SK-N-SH treated with all-trans-retinoic acid at 6 μM for 48 hours (cell line): ENCODE data around the gene PRDM15.

Source experiments
- ATAC-seq: fragments of 200-7000 bp; cut with Tn5 transposase; 3 replicates; pipeline ENCODE4 v1.9.1; 2020; ENCODE audit warnings: mild to moderate bottlenecking, moderate library complexity
- ARNTL ChIP-seq: fragments of 450-650 bp; formaldehyde crosslinking; IDR thresholded peaks from 2 replicates; pipeline ENCODE4 v1.5.0; 2020; ENCODE audit warnings: low read depth, mild to moderate bottlenecking, moderate library complexity, borderline replicate concordance
- BACH2 ChIP-seq: fragments of 250-450 bp; sonication (Bioruptor Pico); IDR thresholded peaks from 2 replicates; pipeline ENCODE4 v1.9.0; 2021; ENCODE audit warnings: mild to moderate bottlenecking, borderline replicate concordance
- CREB5 ChIP-seq: fragments of 250-450 bp; sonication (Bioruptor Pico); IDR thresholded peaks from 2 replicates; pipeline ENCODE4 v1.5.1; 2020; ENCODE audit warnings: low read depth, mild to moderate bottlenecking, moderate library complexity
- CSRNP3 ChIP-seq: fragments of 250-450 bp; sonication (Bioruptor Pico); IDR thresholded peaks from 2 replicates; pipeline ENCODE4 v1.5.1; 2021; ENCODE audit warnings: mild to moderate bottlenecking, moderate library complexity
- ESRRG ChIP-seq: fragments of 250-450 bp; sonication (Bioruptor Pico); IDR thresholded peaks from 2 replicates; pipeline ENCODE4 v1.6.1; 2021; ENCODE audit warnings: mild to moderate bottlenecking
- GLIS3 ChIP-seq: fragments of 250-450 bp; sonication (Bioruptor Pico); IDR thresholded peaks from 2 replicates; pipeline ENCODE4 v1.5.0; 2020; ENCODE audit warnings: mild to moderate bottlenecking, moderate library complexity
- ISL1 ChIP-seq: fragments of 250-450 bp; sonication (Bioruptor Pico); IDR thresholded peaks from 2 replicates; pipeline ENCODE4 v2.1.2; 2022; ENCODE audit warnings: mild to moderate bottlenecking, moderate library complexity
- OSR1 ChIP-seq: fragments of 250-450 bp; sonication (Bioruptor Pico); IDR thresholded peaks from 2 replicates; pipeline ENCODE4 v1.8.0; 2022; ENCODE audit warnings: moderate library complexity, mild to moderate bottlenecking, inconsistent platforms
- PATZ1 ChIP-seq: fragments of 250-450 bp; sonication (Bioruptor Pico); IDR thresholded peaks from 2 replicates; pipeline ENCODE4 v1.8.0; 2020; ENCODE audit warnings: mild to moderate bottlenecking, moderate library complexity, borderline replicate concordance
- POU6F1 ChIP-seq: fragments of 250-450 bp; sonication (Bioruptor Pico); IDR thresholded peaks from 2 replicates; pipeline ENCODE4 v1.8.0; 2021; ENCODE audit warnings: low read depth, mild to moderate bottlenecking, moderate library complexity, borderline replicate concordance
- PPARA ChIP-seq: fragments of 250-450 bp; sonication (Bioruptor Pico); IDR thresholded peaks from 2 replicates; pipeline ENCODE4 v1.5.0; 2020; ENCODE audit warnings: mild to moderate bottlenecking, borderline replicate concordance
- RARB ChIP-seq: fragments of 250-450 bp; sonication (Bioruptor Pico); IDR thresholded peaks from 2 replicates; pipeline ENCODE4 v1.8.0; 2021; ENCODE audit warnings: mild to moderate bottlenecking, moderate library complexity
- SNAI2 ChIP-seq: fragments of 250-450 bp; sonication (Bioruptor Pico); IDR thresholded peaks from 2 replicates; pipeline ENCODE4 v1.5.0; 2020; ENCODE audit warnings: mild to moderate bottlenecking, moderate library complexity
- TCF4 ChIP-seq: fragments of 250-450 bp; sonication (Bioruptor Pico); IDR thresholded peaks from 2 replicates; pipeline ENCODE4 v1.8.0; 2021; ENCODE audit warnings: mild to moderate bottlenecking, moderate library complexity, borderline replicate concordance
- TOX ChIP-seq: fragments of 250-450 bp; sonication (Bioruptor Pico); IDR thresholded peaks from 2 replicates; pipeline ENCODE4 v1.8.0; 2021; ENCODE audit warnings: mild to moderate bottlenecking, moderate library complexity, borderline replicate concordance
- ZC3H10 ChIP-seq: fragments of 250-450 bp; sonication (Bioruptor Pico); IDR thresholded peaks from 2 replicates; pipeline ENCODE4 v1.5.1; 2021; ENCODE audit warnings: mild to moderate bottlenecking, moderate library complexity
- ZFP3 ChIP-seq: fragments of 250-450 bp; sonication (Bioruptor Pico); IDR thresholded peaks from 2 replicates; pipeline ENCODE4 v1.5.0; 2020; ENCODE audit warnings: mild to moderate bottlenecking, moderate library complexity
- ZFP30 ChIP-seq: fragments of 450-650 bp; formaldehyde crosslinking; IDR thresholded peaks from 2 replicates; pipeline ENCODE4 v1.5.0; 2022; ENCODE audit warnings: mild to moderate bottlenecking, moderate library complexity
- ZNF565 ChIP-seq: fragments of 450-650 bp; formaldehyde crosslinking; conservative IDR thresholded peaks from 2 replicates; pipeline ENCODE4 v1.5.0; 2020; ENCODE audit warnings: low read depth, mild to moderate bottlenecking, moderate library complexity
- ZNF70 ChIP-seq: fragments of 450-650 bp; formaldehyde crosslinking; IDR thresholded peaks from 2 replicates; pipeline ENCODE4 v1.5.0; 2020; ENCODE audit warnings: mild to moderate bottlenecking, moderate library complexity
- ZNF8 ChIP-seq: fragments of 450-650 bp; formaldehyde crosslinking; IDR thresholded peaks from 2 replicates; pipeline ENCODE4 v1.5.0; 2020; ENCODE audit warnings: mild to moderate bottlenecking, moderate library complexity

PRDM15 gene

GRCh38 chr21:41881051-41881450 is 1.9 kb upstream of the PRDM15 start (continued):
- TF ChIP-seq ESRRG (CRISPR knock-in tag), result no peak
- TF ChIP-seq, all 23 proteins: peak for 0

GRCh38 chr21:41880153-41880552 is 1.0 kb upstream of the PRDM15 start:
- ATAC-seq, result no peak
- TF ChIP-seq SNAI2 (CRISPR knock-in tag) (no peak), ISL1 (CRISPR knock-in tag) (no peak), GLIS3 (CRISPR knock-in tag) (no peak), ZFP3 (no peak), ESRRG (CRISPR knock-in tag) (no peak), BACH2 (CRISPR knock-in tag) (no peak), TOX (CRISPR knock-in tag) (no peak), CSRNP3 (CRISPR knock-in tag) (no peak), ARNTL (CRISPR knock-in tag) (no peak), PPARA (CRISPR knock-in tag) (no peak), RARB (no peak), ZFP30 (no peak), ZNF8 (CRISPR knock-in tag) (no peak)

- TF ChIP-seq PATZ1 (CRISPR knock-in tag) (no peak), ARNTL (CRISPR knock-in tag) (no peak), RARB (no peak), ZNF565 (CRISPR knock-in tag) (no peak), CREB5 (CRISPR knock-in tag) (no peak), OSR1 (CRISPR knock-in tag) (no peak), ZNF8 (CRISPR knock-in tag) (no peak), ZC3H10 (CRISPR knock-in tag) (no peak), POU6F1 (CRISPR knock-in tag) (no peak), PPARA (CRISPR knock-in tag) (no peak), ZFP30 (no peak), TCF4 (no peak), ESRRG (CRISPR knock-in tag) (no peak), GLIS3 (CRISPR knock-in tag) (no peak), ZNF70 (CRISPR knock-in tag) (no peak), ZFP3 (no peak)
- TF ChIP-seq, all 23 proteins: peak for 0
- peak; percentile 44 for ATAC-seq
Measured at GRCh38 chr21:41878831-41879189, 334 bp downstream of the PRDM15 start.

GRCh38 chr21:41877901-41878830 is 978 bp downstream of the PRDM15 start:
- peak; percentile 59 for ATAC-seq
- TF ChIP-seq CREB5 (CRISPR knock-in tag), result no peak
- no peak for TF ChIP-seq ZC3H10 (CRISPR knock-in tag)
- no peak for TF ChIP-seq SNAI2 (CRISPR knock-in tag)
- no peak for TF ChIP-seq ZNF565 (CRISPR knock-in tag)
- no peak for TF ChIP-seq ZFP30
- TF ChIP-seq PATZ1 (CRISPR knock-in tag), result no peak
- TF ChIP-seq ZFP3, result no peak
- TF ChIP-seq CSRNP3 (CRISPR knock-in tag), result no peak
- TF ChIP-seq ZNF70 (CRISPR knock-in tag), result no peak
- TF ChIP-seq POU6F1 (CRISPR knock-in tag), result no peak
